Esophagus muscularis mucosa (tissue), 4 donors: ENCODE measurements around the gene HRH4. TPM values are rescaled to one million over a fixed set of nuclear protein-coding genes. Genes with fewer than 3 reads are reported as not detected.

Experiments
- DNase-seq: peaks from one replicate; pipeline ENCODE4 v3.0.0-alpha.2; 2017; ENCODE audit errors: extremely low spot score
- H3K27ac ChIP-seq, 4 donors: fragments of 200-600 bp; sonication (generic); replicated peaks in 1 of 4; 1 replicate in 3 of 4; 2 replicates in 1 of 4; pipeline ENCODE4 v1.5.1; 2016 to 2019; ENCODE audit warnings: mild to moderate bottlenecking in 1 of 4
- H3K27me3 ChIP-seq, 4 donors: fragments of 200-600 bp; sonication (generic); one replicate each; pipeline versions ENCODE4 v1.5.1 to v1.6.0; 2016 to 2019
- H3K36me3 ChIP-seq, 4 donors: fragments of 200-600 bp; sonication (generic); one replicate each; pipeline ENCODE4 v1.5.1; 2016 to 2019
- H3K4me1 ChIP-seq, 4 donors: fragments of 200-600 bp; sonication (generic); one replicate each; pipeline ENCODE4 v1.5.1; 2016 to 2019
- H3K4me3 ChIP-seq, 4 donors: fragments of 200-600 bp; sonication (generic); 1 replicate in 2 of 4; 2 replicates in 2 of 4; pipeline ENCODE4 v1.5.1; 2016 to 2019; ENCODE audit warnings: mild to moderate bottlenecking in 4 of 4, moderate library complexity in 1 of 4
- H3K9me3 ChIP-seq, 4 donors: fragments of 200-600 bp; sonication (generic); 1 replicate in 3 of 4; 2 replicates in 1 of 4; pipeline ENCODE4 v1.5.1; 2016 to 2019
- EP300 ChIP-seq: sonication (generic); formaldehyde crosslinking; IDR thresholded peaks from one replicate; pipeline ENCODE4 v1.6.1; 2017; ENCODE audit warnings: antibody characterized with exemption
- POLR2A ChIP-seq: fragments of 450-650 bp; IDR thresholded peaks from one replicate; pipeline ENCODE4 v1.6.1; 2017; ENCODE audit warnings: antibody characterized with exemption, moderate library complexity, mild to moderate bottlenecking, low read depth
- POLR2AphosphoS5 ChIP-seq, 2 donors: sonication (generic); formaldehyde crosslinking; IDR thresholded peaks; one replicate each; pipeline ENCODE4 v1.6.1; 2017; ENCODE audit warnings: antibody characterized with exemption in 2 of 2
- WGBS: methylation state at CpG from one replicate; pipeline ENCODE4 v1.1.5; 2018; 5-methylcytosine and 5-hydroxymethylcytosine counted together
- intact Hi-C: fragments of 100-400 bp; cut with DNase I; formaldehyde crosslinking; loops from one replicate; pipeline ENCODE4 v1.15.1; 2023
- total RNA-seq, 4 donors: library from RNA; depleted of rRNA; stranded (reverse); fragments of >200 nt; gene quantifications; one replicate each; pipeline versions ENCODE4 v1.1.0 to v1.2.1, GENCODE V29; 2016
- TF ChIP-seq, protein P1 (sequence below), 3 experiments: fragments of 200-600 bp in 2 of 3; fragments of 450-650 bp in 1 of 3; sonication (generic) in 2 of 3; IDR thresholded peaks; one replicate each; pipeline ENCODE4 v1.5.1; 2017 to 2019; ENCODE audit warnings: antibody characterized with exemption in 3 of 3, mild to moderate bottlenecking in 2 of 3, moderate library complexity in 1 of 3

The HRH4 gene
- total RNA-seq, 4 donors from 2014 or later, result 0.13 to 0.50 TPM; not detected in 2

- Histone ChIP-seq H3K27ac (no peak overlapping the region), H3K9me3 (no peaks in the 10 kb centered on the region), H3K36me3 (no peaks in the 10 kb centered on the region), H3K27me3 (no peaks in the 10 kb centered on the region), H3K4me3 (no peak overlapping the region), H3K4me1 (no peaks in the 10 kb centered on the region)
- intact Hi-C loops, result no loop called here
- DNase-seq, result no peak
- TF ChIP-seq, protein P1, sequence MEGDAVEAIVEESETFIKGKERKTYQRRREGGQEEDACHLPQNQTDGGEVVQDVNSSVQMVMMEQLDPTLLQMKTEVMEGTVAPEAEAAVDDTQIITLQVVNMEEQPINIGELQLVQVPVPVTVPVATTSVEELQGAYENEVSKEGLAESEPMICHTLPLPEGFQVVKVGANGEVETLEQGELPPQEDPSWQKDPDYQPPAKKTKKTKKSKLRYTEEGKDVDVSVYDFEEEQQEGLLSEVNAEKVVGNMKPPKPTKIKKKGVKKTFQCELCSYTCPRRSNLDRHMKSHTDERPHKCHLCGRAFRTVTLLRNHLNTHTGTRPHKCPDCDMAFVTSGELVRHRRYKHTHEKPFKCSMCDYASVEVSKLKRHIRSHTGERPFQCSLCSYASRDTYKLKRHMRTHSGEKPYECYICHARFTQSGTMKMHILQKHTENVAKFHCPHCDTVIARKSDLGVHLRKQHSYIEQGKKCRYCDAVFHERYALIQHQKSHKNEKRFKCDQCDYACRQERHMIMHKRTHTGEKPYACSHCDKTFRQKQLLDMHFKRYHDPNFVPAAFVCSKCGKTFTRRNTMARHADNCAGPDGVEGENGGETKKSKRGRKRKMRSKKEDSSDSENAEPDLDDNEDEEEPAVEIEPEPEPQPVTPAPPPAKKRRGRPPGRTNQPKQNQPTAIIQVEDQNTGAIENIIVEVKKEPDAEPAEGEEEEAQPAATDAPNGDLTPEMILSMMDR (IDR thresholded peaks at IDR 0.05), result no peak
- TF ChIP-seq POLR2AphosphoS5 (IDR thresholded peaks at IDR 0.05) (no peak), EP300 (no peak), POLR2A (no peak)
- WGBS, result 91% methylated on average over 2 of the region's 2 CpGs
These were observed 6.3 kb downstream of the HRH4 start for GRCh38 chr18:24466771-24467170.

DNA sequence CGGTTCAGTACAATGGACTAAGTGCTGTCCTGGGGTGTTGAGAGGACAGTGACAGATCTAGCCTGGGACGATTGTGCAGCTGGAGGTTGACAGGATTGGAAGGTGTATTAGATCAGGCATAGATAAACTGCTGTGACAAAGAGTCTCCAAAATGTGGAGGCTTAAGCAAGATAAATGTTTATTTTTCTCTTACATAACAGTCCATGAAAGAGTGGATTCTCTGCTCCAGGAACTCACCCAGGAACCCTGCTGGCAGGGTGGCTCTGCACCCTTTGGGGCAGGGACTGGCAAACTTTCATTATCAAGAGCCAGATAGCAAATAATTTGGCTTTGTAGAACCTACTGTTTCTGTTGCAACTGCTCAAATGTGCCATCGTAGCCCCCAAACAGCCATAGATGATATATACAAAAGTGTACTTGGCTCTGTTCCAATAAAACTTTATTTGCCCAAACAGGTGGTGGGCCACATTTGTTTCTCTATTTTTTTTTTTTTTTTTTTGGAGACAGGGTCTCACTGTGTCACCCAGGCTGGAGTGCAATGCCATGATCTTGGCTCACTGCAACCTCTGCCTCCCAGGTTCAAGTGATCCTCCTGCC lies 9.7 kb downstream of the HRH4 start:
- Histone ChIP-seq H3K4me3 (no peak overlapping the region), H3K36me3 (no peaks in the 10 kb centered on the region), H3K9me3 (no peaks in the 10 kb centered on the region), H3K4me1 (no peaks in the 10 kb centered on the region), H3K27me3 (no peaks in the 10 kb centered on the region), H3K27ac (no peak overlapping the region)
- intact Hi-C loops, result no loop called here
- no peak for DNase-seq
- TF ChIP-seq POLR2AphosphoS5 (IDR thresholded peaks at IDR 0.05) (no peak), EP300 (no peak), POLR2A (no peak)
- TF ChIP-seq, protein P1 (IDR thresholded peaks at IDR 0.05), result no peak
- 76% methylated on average over 3 of the region's 3 CpGs for WGBS

- intact Hi-C loops, result no loop called here
- H3K4me1 ChIP-seq, result no peaks in the 10 kb centered on the region
- H3K4me3 ChIP-seq, result no peak overlapping the region
- no peaks in the 10 kb centered on the region for H3K27me3 ChIP-seq
- TF ChIP-seq POLR2A (no peak), POLR2AphosphoS5 (IDR thresholded peaks at IDR 0.05) (no peak), EP300 (no peak)
- TF ChIP-seq, protein P1 (IDR thresholded peaks at IDR 0.05), result no peak
- no peaks in the 10 kb centered on the region for H3K9me3 ChIP-seq
- no peaks in the 10 kb centered on the region for H3K36me3 ChIP-seq
- H3K27ac ChIP-seq, result no peak overlapping the region
- 92% methylated on average over 7 of the region's 7 CpGs for WGBS
- DNase-seq, result no peak
These were observed 10.4 kb downstream of the HRH4 start for GRCh38 chr18:24470805-24471204.

- H3K4me3 ChIP-seq, result no peak overlapping the region
- H3K4me1 ChIP-seq, result no peaks in the 10 kb centered on the region
- no peak overlapping the region for H3K27ac ChIP-seq
- DNase-seq, result no peak
- 93% methylated on average over 5 of the region's 5 CpGs for WGBS
- no peaks in the 10 kb centered on the region for H3K9me3 ChIP-seq
- intact Hi-C loops, result no loop called here
- no peaks in the 10 kb centered on the region for H3K27me3 ChIP-seq
- TF ChIP-seq EP300 (no peak), POLR2A (no peak), POLR2AphosphoS5 (IDR thresholded peaks at IDR 0.05) (no peak)
- TF ChIP-seq, protein P1 (IDR thresholded peaks at IDR 0.05), result no peak
- H3K36me3 ChIP-seq, result no peaks in the 10 kb centered on the region
These were observed 12.2 kb downstream of the HRH4 start for GRCh38 chr18:24472591-24472990.

- H3K9me3 ChIP-seq, result no peaks in the 10 kb centered on the region
- H3K4me1 ChIP-seq, result no peaks in the 10 kb centered on the region
- no peak overlapping the region for H3K27ac ChIP-seq
- WGBS, result 78% methylated on average over 2 of the region's 2 CpGs
- H3K36me3 ChIP-seq, result no peaks in the 10 kb centered on the region
- no peak for DNase-seq
- TF ChIP-seq, protein P1 (IDR thresholded peaks at IDR 0.05), result no peak
- H3K27me3 ChIP-seq, result no peaks in the 10 kb centered on the region
- H3K4me3 ChIP-seq, result no peak overlapping the region
- intact Hi-C loops, result no loop called here
These were observed 14.0 kb downstream of the HRH4 start for GRCh38 chr18:24474406-24474805.
